Thyroid gland (tissue), 4 donors: ENCODE measurements around the gene GPR157. TPM values are rescaled to one million over a fixed set of nuclear protein-coding genes. Genes with fewer than 3 reads are reported as not detected.
A peak's percentile ranks its signal among the peaks of the same experiment; 100 is the strongest.

ENCODE experiments used
- DNase-seq, 2 donors: peaks; one replicate each; pipeline ENCODE4 v3.0.0-alpha.2; 2019
- H3K27ac ChIP-seq, 3 donors: fragments of 200-600 bp; sonication (generic); 1 replicate in 2 of 3; 2 replicates in 1 of 3; pipeline ENCODE4 v1.5.1; 2016 to 2019; ENCODE audit warnings: mild to moderate bottlenecking in 1 of 3, moderate library complexity in 1 of 3
- H3K27me3 ChIP-seq: fragments of 200-600 bp; sonication (generic); one replicate; pipeline ENCODE4 v1.5.1; 2019
- H3K36me3 ChIP-seq, 2 donors: fragments of 200-600 bp; sonication (generic); one replicate each; pipeline ENCODE4 v1.5.1; 2016 to 2019
- H3K4me1 ChIP-seq, 2 donors: fragments of 200-600 bp; sonication (generic); one replicate each; pipeline ENCODE4 v1.5.1; 2017 to 2019
- H3K4me3 ChIP-seq, 3 donors: fragments of 200-600 bp; sonication (generic); replicated peaks in 1 of 3; 1 replicate in 2 of 3; 2 replicates in 1 of 3; pipeline ENCODE4 v1.5.1; 2016; ENCODE audit warnings: mild to moderate bottlenecking in 1 of 3
- H3K9me3 ChIP-seq: fragments of 200-600 bp; sonication (generic); one replicate; pipeline ENCODE4 v1.5.1; 2017
- CTCF ChIP-seq, 6 experiments: fragments of 200-600 bp in 3 of 6; fragments of 450-650 bp in 3 of 6; sonication (generic) in 3 of 6; IDR thresholded peaks; one replicate each; pipeline ENCODE4 v1.5.1; 2016 to 2019; ENCODE audit warnings: antibody characterized with exemption in 6 of 6, mild to moderate bottlenecking in 2 of 6, inconsistent platforms in 1 of 6, moderate library complexity in 1 of 6
- POLR2A ChIP-seq, 2 donors: fragments of 450-650 bp; IDR thresholded peaks; one replicate each; pipeline ENCODE4 v1.6.1; 2017; ENCODE audit warnings: antibody characterized with exemption in 2 of 2, mild to moderate bottlenecking in 2 of 2, moderate library complexity in 1 of 2
- WGBS, 2 donors: methylation state at CpG; one replicate each; pipeline ENCODE4 v1.1.5; 2017; 5-methylcytosine and 5-hydroxymethylcytosine counted together
- intact Hi-C: fragments of 100-400 bp; cut with DNase I; formaldehyde crosslinking; loops from one replicate; pipeline ENCODE4 v1.15.1; 2023
- total RNA-seq, 4 donors: library from RNA; depleted of rRNA; stranded (reverse); fragments of >200 nt; gene quantifications; one replicate each; pipeline ENCODE4 v1.2.3, GENCODE V29; 2016

The GPR157 gene
- total RNA-seq, 4 donors from 2014 or later, result 5.6 to 10.4 (median 7.3) TPM

GRCh38 chr1:9167638-9168037, 38.7 kb upstream of the GPR157 start:
- peaks cover 0 to 10% of the 10 kb centered on the region in 2 donors for H3K4me1 ChIP-seq
- peak; percentile 6 to 41 for DNase-seq
- no peak for TF ChIP-seq CTCF (IDR thresholded peaks at IDR 0.05)
- TF ChIP-seq POLR2A (IDR thresholded peaks at IDR 0.05), result no peak
- H3K27me3 ChIP-seq, result no peaks in the 10 kb centered on the region
- H3K36me3 ChIP-seq, result no peaks in the 10 kb centered on the region
- H3K27ac ChIP-seq, result no peak overlapping the region
- intact Hi-C loops, result no loop called here
- no peak overlapping the region for H3K4me3 ChIP-seq
- 70 to 81% methylated on average over 2 of the region's 2 CpGs for WGBS, 2 donors
- no peaks in the 10 kb centered on the region for H3K9me3 ChIP-seq

GRCh38 chr1:9166289-9167235, 37.7 kb upstream of the GPR157 start:
- TF ChIP-seq CTCF (IDR thresholded peaks at IDR 0.05) (no peak), POLR2A (IDR thresholded peaks at IDR 0.05) (no peak)
- intact Hi-C loops, result no loop called here
- Histone ChIP-seq H3K27ac (no peak overlapping the region), H3K4me1 (peaks cover 0 to 18% of the 10 kb centered on the region in 2 donors), H3K4me3 (no peak overlapping the region), H3K36me3 (no peaks in the 10 kb centered on the region), H3K9me3 (no peaks in the 10 kb centered on the region), H3K27me3 (no peaks in the 10 kb centered on the region)
- WGBS, 2 donors, result 74 to 91% methylated on average over 19 to 26 of the region's 27 CpGs
- no peak for DNase-seq

GRCh38 chr1:9165396-9165795, 36.5 kb upstream of the GPR157 start:
- no peak for TF ChIP-seq CTCF (IDR thresholded peaks at IDR 0.05)
- no peak for TF ChIP-seq POLR2A (IDR thresholded peaks at IDR 0.05)

GRCh38 chr1:9164919-9165318, 36.0 kb upstream of the GPR157 start:
- intact Hi-C loops, result no loop called here
- peaks cover 0 to 23% of the 10 kb centered on the region in 2 donors for H3K4me1 ChIP-seq

More at GRCh38 chr1:9165396-9165795, 36.5 kb upstream of the GPR157 start:
- Histone ChIP-seq H3K36me3 (no peaks in the 10 kb centered on the region), H3K27me3 (no peaks in the 10 kb centered on the region), H3K4me3 (no peak overlapping the region), H3K27ac (no peak overlapping the region), H3K9me3 (no peaks in the 10 kb centered on the region), H3K4me1 (peaks cover 0 to 23% of the 10 kb centered on the region in 2 donors)
- DNase-seq, result no peak
- WGBS, 2 donors, result 88 to 93% methylated on average over 7 of the region's 7 CpGs
- intact Hi-C loops, result no loop called here

More at GRCh38 chr1:9164919-9165318, 36.0 kb upstream of the GPR157 start:
- H3K4me3 ChIP-seq, result no peak overlapping the region
- no peaks in the 10 kb centered on the region for H3K27me3 ChIP-seq
- TF ChIP-seq CTCF (IDR thresholded peaks at IDR 0.05) (no peak), POLR2A (IDR thresholded peaks at IDR 0.05) (no peak)
- DNase-seq, result no peak
- WGBS, 2 donors, result 41 to 56% methylated on average over 3 to 7 of the region's 7 CpGs
- H3K27ac ChIP-seq, result peak overlapping the region in 1 of 3 donors; percentile 73
- no peaks in the 10 kb centered on the region for H3K9me3 ChIP-seq
- no peaks in the 10 kb centered on the region for H3K36me3 ChIP-seq
